ENCODE results near the gene SCN5A. TPM values are rescaled to one million over a fixed set of nuclear protein-coding genes. Genes with fewer than 3 reads are reported as not detected.

SCN5A gene
- total RNA-seq, 1 experiment from 2014 or later, result 0.69 TPM

GRCh38 chr3:38623539-38623938 lies 25.9 kb downstream of the SCN5A start:
- in situ Hi-C loops (cut with HindIII; ENCODE audit: low pct_unique_long_range_greater_than_20kb, low sequenced_read_pairs) (no loop called here), intact Hi-C loops (cut with micrococcal nuclease; ENCODE audit: unreplicated experiment) (no loop called here)
- no peak for TF ChIP-seq SIN3A (IDR thresholded peaks at IDR 0.05; ENCODE audit: borderline replicate concordance, insufficient read depth, low read depth, low read length)
- no peak for TF ChIP-seq POLR2AphosphoS5 (IDR thresholded peaks at IDR 0.05; ENCODE audit: low read depth, low read length)
- TF ChIP-seq, protein P1, sequence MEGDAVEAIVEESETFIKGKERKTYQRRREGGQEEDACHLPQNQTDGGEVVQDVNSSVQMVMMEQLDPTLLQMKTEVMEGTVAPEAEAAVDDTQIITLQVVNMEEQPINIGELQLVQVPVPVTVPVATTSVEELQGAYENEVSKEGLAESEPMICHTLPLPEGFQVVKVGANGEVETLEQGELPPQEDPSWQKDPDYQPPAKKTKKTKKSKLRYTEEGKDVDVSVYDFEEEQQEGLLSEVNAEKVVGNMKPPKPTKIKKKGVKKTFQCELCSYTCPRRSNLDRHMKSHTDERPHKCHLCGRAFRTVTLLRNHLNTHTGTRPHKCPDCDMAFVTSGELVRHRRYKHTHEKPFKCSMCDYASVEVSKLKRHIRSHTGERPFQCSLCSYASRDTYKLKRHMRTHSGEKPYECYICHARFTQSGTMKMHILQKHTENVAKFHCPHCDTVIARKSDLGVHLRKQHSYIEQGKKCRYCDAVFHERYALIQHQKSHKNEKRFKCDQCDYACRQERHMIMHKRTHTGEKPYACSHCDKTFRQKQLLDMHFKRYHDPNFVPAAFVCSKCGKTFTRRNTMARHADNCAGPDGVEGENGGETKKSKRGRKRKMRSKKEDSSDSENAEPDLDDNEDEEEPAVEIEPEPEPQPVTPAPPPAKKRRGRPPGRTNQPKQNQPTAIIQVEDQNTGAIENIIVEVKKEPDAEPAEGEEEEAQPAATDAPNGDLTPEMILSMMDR (IDR thresholded peaks at IDR 0.05), result no peak
- TF ChIP-seq, protein P2, sequence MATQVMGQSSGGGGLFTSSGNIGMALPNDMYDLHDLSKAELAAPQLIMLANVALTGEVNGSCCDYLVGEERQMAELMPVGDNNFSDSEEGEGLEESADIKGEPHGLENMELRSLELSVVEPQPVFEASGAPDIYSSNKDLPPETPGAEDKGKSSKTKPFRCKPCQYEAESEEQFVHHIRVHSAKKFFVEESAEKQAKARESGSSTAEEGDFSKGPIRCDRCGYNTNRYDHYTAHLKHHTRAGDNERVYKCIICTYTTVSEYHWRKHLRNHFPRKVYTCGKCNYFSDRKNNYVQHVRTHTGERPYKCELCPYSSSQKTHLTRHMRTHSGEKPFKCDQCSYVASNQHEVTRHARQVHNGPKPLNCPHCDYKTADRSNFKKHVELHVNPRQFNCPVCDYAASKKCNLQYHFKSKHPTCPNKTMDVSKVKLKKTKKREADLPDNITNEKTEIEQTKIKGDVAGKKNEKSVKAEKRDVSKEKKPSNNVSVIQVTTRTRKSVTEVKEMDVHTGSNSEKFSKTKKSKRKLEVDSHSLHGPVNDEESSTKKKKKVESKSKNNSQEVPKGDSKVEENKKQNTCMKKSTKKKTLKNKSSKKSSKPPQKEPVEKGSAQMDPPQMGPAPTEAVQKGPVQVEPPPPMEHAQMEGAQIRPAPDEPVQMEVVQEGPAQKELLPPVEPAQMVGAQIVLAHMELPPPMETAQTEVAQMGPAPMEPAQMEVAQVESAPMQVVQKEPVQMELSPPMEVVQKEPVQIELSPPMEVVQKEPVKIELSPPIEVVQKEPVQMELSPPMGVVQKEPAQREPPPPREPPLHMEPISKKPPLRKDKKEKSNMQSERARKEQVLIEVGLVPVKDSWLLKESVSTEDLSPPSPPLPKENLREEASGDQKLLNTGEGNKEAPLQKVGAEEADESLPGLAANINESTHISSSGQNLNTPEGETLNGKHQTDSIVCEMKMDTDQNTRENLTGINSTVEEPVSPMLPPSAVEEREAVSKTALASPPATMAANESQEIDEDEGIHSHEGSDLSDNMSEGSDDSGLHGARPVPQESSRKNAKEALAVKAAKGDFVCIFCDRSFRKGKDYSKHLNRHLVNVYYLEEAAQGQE (IDR thresholded peaks at IDR 0.05; ENCODE audit: insufficient read depth in 1 of 2, low read depth in 2 of 2, low read length in 1 of 2), result no peak
- no peak for TF ChIP-seq TCF7L2 (IDR thresholded peaks at IDR 0.05; ENCODE audit: low read depth, low read length)
- H3K4me3 ChIP-seq (ENCODE audit: low read depth in 2 of 2, low read length in 2 of 2), result no peak overlapping the region
- BruUV-seq (replicated peaks), result no TSS peak
- ATAC-seq, result no peak
- no peak overlapping the region for H3K27ac ChIP-seq (ENCODE audit: low read length)
- CTCF ChIA-PET, result no interaction called here
- no peaks in the 10 kb centered on the region for H3K27me3 ChIP-seq (ENCODE audit: control insufficient read depth, insufficient read depth, low read length)
- H3K4me1 ChIP-seq (ENCODE audit: control insufficient read depth, insufficient read depth, low read length), result no peaks in the 10 kb centered on the region
- H3K36me3 ChIP-seq (ENCODE audit: control insufficient read depth, insufficient read depth, low read length), result no peaks in the 10 kb centered on the region
- POLR2A ChIA-PET, result no interaction called here
- H3K9me3 ChIP-seq (ENCODE audit: control insufficient read depth, insufficient read depth, low read depth, low read length), result no peaks in the 10 kb centered on the region
- no peak for DNase-seq (ENCODE audit: low read depth, low spot score)

DNA sequence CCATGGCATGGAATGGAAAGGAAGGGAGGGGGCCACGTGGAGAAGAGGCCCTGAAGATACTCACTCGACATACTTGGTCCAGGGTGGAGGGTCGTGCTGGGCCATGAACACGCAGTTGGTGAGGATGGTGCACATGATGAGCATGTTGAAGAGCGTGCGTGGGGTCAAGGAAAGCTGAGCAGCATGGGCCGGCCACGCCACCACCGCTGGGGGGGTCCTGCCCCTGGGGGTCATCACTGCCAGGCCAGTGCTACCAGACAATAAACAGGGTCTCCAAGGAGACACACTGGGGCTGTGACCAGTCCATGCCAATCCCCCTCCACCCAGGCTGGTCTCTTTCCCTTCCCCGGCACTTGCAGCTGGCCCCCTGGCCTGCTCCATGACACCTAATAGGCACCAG lies 27.2 kb downstream of the SCN5A start:
- H3K9me3 ChIP-seq (ENCODE audit: control insufficient read depth, insufficient read depth, low read depth, low read length), result no peaks in the 10 kb centered on the region
- no peak overlapping the region for H3K27ac ChIP-seq (ENCODE audit: low read length)
- no peak for ATAC-seq
- H3K4me1 ChIP-seq (ENCODE audit: control insufficient read depth, insufficient read depth, low read length), result no peaks in the 10 kb centered on the region
- H3K36me3 ChIP-seq (ENCODE audit: control insufficient read depth, insufficient read depth, low read length), result no peaks in the 10 kb centered on the region
- no TSS peak for BruUV-seq (replicated peaks)
- CTCF ChIA-PET, result no interaction called here
- no peaks in the 10 kb centered on the region for H3K27me3 ChIP-seq (ENCODE audit: control insufficient read depth, insufficient read depth, low read length)
- in situ Hi-C loops (cut with HindIII; ENCODE audit: low pct_unique_long_range_greater_than_20kb, low sequenced_read_pairs) (no loop called here), intact Hi-C loops (cut with micrococcal nuclease; ENCODE audit: unreplicated experiment) (no loop called here)
- DNase-seq (ENCODE audit: low read depth, low spot score), result no peak
- TF ChIP-seq SIN3A (IDR thresholded peaks at IDR 0.05; ENCODE audit: borderline replicate concordance, insufficient read depth, low read depth, low read length) (no peak), TCF7L2 (IDR thresholded peaks at IDR 0.05; ENCODE audit: low read depth, low read length) (no peak), POLR2AphosphoS5 (IDR thresholded peaks at IDR 0.05; ENCODE audit: low read depth, low read length) (no peak)
- TF ChIP-seq, protein P2 (IDR thresholded peaks at IDR 0.05; ENCODE audit: insufficient read depth in 1 of 2, low read depth in 2 of 2, low read length in 1 of 2), result no peak
- TF ChIP-seq, protein P1 (IDR thresholded peaks at IDR 0.05), result no peak
- H3K4me3 ChIP-seq (ENCODE audit: low read depth in 2 of 2, low read length in 2 of 2), result no peak overlapping the region
- POLR2A ChIA-PET, result no interaction called here

Measured in Panc1 (cell line).